Fibroblast of skin of left quadriceps (primary cell): Measurements from ENCODE around the gene PIAS3.
"Not testable (repeated sequence)": the region's sequence is repeated elsewhere in the genome, so short reads cannot be mapped to it uniquely, and the experiment has no call there.

ENCODE experiments used
- DNase-seq, 2 experiments: peaks; one replicate each; pipeline ENCODE4 v3.0.0-alpha.2; 2013; ENCODE audit warnings: low read depth in 2 of 2

PIAS3 gene

GRCh38 chr1:145823565-145824498, 35.0 kb downstream of the PIAS3 start, which contains the start of the genes POLR3C and RNF115:
TSS of gene POLR3C (plus strand) at chr1:145824200. CDS start at chr1:145825777, 1,577 bp downstream.
TSS of gene RNF115 (minus strand) at chr1:145824095. CDS start at chr1:145823873, 222 bp downstream.
- peak; percentile 82 for DNase-seq

GRCh38 chr1:145822779-145823331, 36.0 kb downstream of the PIAS3 start:
- not testable (repeated sequence) for DNase-seq

- DNase-seq = peak; percentile 63 to 68
Observed at GRCh38 chr1:145818095-145818494, 40.8 kb downstream of the PIAS3 start.

- not testable (repeated sequence) for DNase-seq
Observed at GRCh38 chr1:145812977-145813810, 45.7 kb downstream of the PIAS3 start.

- no peak for DNase-seq
Observed at GRCh38 chr1:145806844-145807243, 52.0 kb downstream of the PIAS3 start.

- DNase-seq = no peak
Observed at GRCh38 chr1:145806408-145806807, 52.5 kb downstream of the PIAS3 start.

- DNase-seq = no peak
Observed at GRCh38 chr1:145805057-145805456, 53.8 kb downstream of the PIAS3 start.

- DNase-seq = no peak
Observed at GRCh38 chr1:145804235-145805045, 54.4 kb downstream of the PIAS3 start.

GRCh38 chr1:145799806-145800205, 59.1 kb downstream of the PIAS3 start:
- no peak for DNase-seq
